AG08396 (cell line): ENCODE measurements around the gene PIP4K2A.
A peak's percentile ranks its signal among the peaks of the same experiment; 100 is the strongest.
"Not testable (repeated sequence)": the region's sequence is repeated elsewhere in the genome, so short reads cannot be mapped to it uniquely, and the experiment has no call there.

Source experiments
- DNase-seq: peaks from one replicate; pipeline ENCODE4 v3.0.0; 2012; ENCODE audit warnings: low spot score, mixed read lengths

Gene PIP4K2A

GRCh38 chr10:22719406-22720042 is 5.1 kb upstream of the PIP4K2A start:
- DNase-seq = no peak

GRCh38 chr10:22718659-22719058 is 4.3 kb upstream of the PIP4K2A start:
- DNase-seq = not testable (repeated sequence)

- no peak for DNase-seq
These were observed 3.4 kb upstream of the PIP4K2A start for GRCh38 chr10:22717728-22718127.

GRCh38 chr10:22716943-22717342 is 2.6 kb upstream of the PIP4K2A start:
- DNase-seq = no peak

GRCh38 chr10:22715290-22715625 is 880 bp upstream of the PIP4K2A start:
- DNase-seq = no peak

GRCh38 chr10:22713853-22714478 is 412 bp downstream of the PIP4K2A start:
- DNase-seq = no peak

GRCh38 chr10:22712956-22713852 is 1.2 kb downstream of the PIP4K2A start:
- peak; percentile 39 for DNase-seq

- DNase-seq = peak; percentile 22
These were observed 2.0 kb downstream of the PIP4K2A start for GRCh38 chr10:22712211-22712955.

- no peak for DNase-seq
These were observed 3.0 kb downstream of the PIP4K2A start for GRCh38 chr10:22711373-22711772.

GRCh38 chr10:22710139-22710745 is 4.1 kb downstream of the PIP4K2A start:
- DNase-seq = no peak

- DNase-seq = no peak
These were observed 5.6 kb downstream of the PIP4K2A start for GRCh38 chr10:22708772-22709171.

GRCh38 chr10:22705527-22705926 is 8.9 kb downstream of the PIP4K2A start:
- no peak for DNase-seq

GRCh38 chr10:22704942-22705341 is 9.4 kb downstream of the PIP4K2A start:
- no peak for DNase-seq

GRCh38 chr10:22704471-22704911 is 9.9 kb downstream of the PIP4K2A start:
- no peak for DNase-seq

GRCh38 chr10:22702348-22702747 is 12.0 kb downstream of the PIP4K2A start:
- DNase-seq = no peak

GRCh38 chr10:22701132-22701826 is 13.1 kb downstream of the PIP4K2A start:
- DNase-seq = no peak

- DNase-seq = no peak
These were observed 13.9 kb downstream of the PIP4K2A start for GRCh38 chr10:22700489-22700888.

GRCh38 chr10:22699976-22700375 is 14.4 kb downstream of the PIP4K2A start:
- DNase-seq = no peak

- DNase-seq = no peak
These were observed 15.4 kb downstream of the PIP4K2A start for GRCh38 chr10:22698941-22699440.

- DNase-seq = no peak
These were observed 16.6 kb downstream of the PIP4K2A start for GRCh38 chr10:22697800-22698199.

- no peak for DNase-seq
These were observed 17.3 kb downstream of the PIP4K2A start for GRCh38 chr10:22697101-22697500.
